Ascending aorta (tissue), 2 donors: ENCODE results near the gene SLC38A9. TPM values are rescaled to one million over a fixed set of nuclear protein-coding genes. Genes with fewer than 3 reads are reported as not detected.

Experiments
- DNase-seq, 2 donors: peaks; one replicate each; pipeline ENCODE4 v3.0.0-alpha.2; 2019; ENCODE audit warnings: low spot score in 2 of 2
- H3K27ac ChIP-seq, 2 donors: fragments of 200-600 bp; sonication (generic); one replicate each; pipeline ENCODE4 v1.5.1; 2016 to 2017; ENCODE audit warnings: mild to moderate bottlenecking in 1 of 2
- H3K27me3 ChIP-seq: fragments of 200-600 bp; sonication (generic); one replicate; pipeline ENCODE4 v1.5.1; 2017
- H3K36me3 ChIP-seq, 2 donors: fragments of 200-600 bp; sonication (generic); one replicate each; pipeline ENCODE4 v1.5.1; 2016
- H3K4me1 ChIP-seq, 2 donors: fragments of 200-600 bp; sonication (generic); one replicate each; pipeline ENCODE4 v1.5.1; 2016 to 2017; ENCODE audit warnings: mild to moderate bottlenecking in 1 of 2
- H3K4me3 ChIP-seq, 2 donors: fragments of 200-600 bp; sonication (generic); one replicate each; pipeline ENCODE4 v1.5.1; 2016 to 2017; ENCODE audit warnings: mild to moderate bottlenecking in 1 of 2
- H3K9me3 ChIP-seq, 2 donors: fragments of 200-600 bp; sonication (generic); one replicate each; pipeline ENCODE4 v1.5.1; 2016
- intact Hi-C: fragments of 100-400 bp; cut with DNase I; formaldehyde crosslinking; loops from one replicate; pipeline ENCODE4 v1.15.1; 2023
- total RNA-seq: library from RNA; depleted of rRNA; stranded (reverse); fragments of >200 nt; gene quantifications from one replicate; pipeline ENCODE4 v1.1.0, GENCODE V29; 2016
- TF ChIP-seq, protein P1 (sequence below), 3 experiments: fragments of 200-600 bp in 2 of 3; fragments of 450-650 bp in 1 of 3; sonication (generic) in 2 of 3; IDR thresholded peaks; one replicate each; pipeline ENCODE4 v1.5.1; 2016 to 2019; ENCODE audit warnings: antibody characterized with exemption in 3 of 3, mild to moderate bottlenecking in 1 of 3, moderate library complexity in 1 of 3

Gene SLC38A9
- total RNA-seq, 1 donor from 2014 or later = 1.8 TPM

DNA sequence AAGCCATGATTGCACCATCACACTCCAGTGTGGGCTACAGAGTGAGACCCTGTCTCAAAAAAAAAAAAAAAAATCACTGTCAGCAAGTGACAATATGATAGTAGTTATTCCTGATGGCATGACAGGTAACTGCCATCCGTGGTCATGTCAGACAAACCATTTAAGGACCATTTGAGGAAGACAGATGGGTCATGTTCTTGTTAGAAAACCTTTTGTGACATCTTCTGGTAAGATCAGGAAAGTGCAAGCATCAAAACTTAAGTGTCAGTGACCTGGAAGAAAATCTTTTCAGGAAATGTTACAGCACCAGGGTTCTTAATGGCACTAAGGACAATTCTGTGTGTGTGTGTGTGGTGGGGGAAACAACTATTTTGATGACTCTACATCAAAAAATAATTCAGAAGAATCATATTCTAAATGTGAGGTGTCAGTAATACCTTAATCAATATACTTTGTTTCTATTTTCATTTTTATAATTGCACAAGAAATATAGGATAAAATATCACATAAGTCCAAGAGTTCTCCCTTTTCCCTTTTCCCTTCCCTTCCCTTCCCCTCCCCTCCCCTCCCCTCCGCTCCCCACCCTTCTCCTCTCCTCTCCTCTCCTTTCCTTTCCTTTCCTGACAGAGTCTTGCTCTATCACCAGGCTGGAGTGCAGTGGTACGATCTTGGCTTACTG, 17.8 kb downstream of the SLC38A9 start:
- H3K36me3 ChIP-seq = peaks cover 0 to 3% of the 10 kb centered on the region in 2 donors
- DNase-seq = no peak
- TF ChIP-seq, protein P1, sequence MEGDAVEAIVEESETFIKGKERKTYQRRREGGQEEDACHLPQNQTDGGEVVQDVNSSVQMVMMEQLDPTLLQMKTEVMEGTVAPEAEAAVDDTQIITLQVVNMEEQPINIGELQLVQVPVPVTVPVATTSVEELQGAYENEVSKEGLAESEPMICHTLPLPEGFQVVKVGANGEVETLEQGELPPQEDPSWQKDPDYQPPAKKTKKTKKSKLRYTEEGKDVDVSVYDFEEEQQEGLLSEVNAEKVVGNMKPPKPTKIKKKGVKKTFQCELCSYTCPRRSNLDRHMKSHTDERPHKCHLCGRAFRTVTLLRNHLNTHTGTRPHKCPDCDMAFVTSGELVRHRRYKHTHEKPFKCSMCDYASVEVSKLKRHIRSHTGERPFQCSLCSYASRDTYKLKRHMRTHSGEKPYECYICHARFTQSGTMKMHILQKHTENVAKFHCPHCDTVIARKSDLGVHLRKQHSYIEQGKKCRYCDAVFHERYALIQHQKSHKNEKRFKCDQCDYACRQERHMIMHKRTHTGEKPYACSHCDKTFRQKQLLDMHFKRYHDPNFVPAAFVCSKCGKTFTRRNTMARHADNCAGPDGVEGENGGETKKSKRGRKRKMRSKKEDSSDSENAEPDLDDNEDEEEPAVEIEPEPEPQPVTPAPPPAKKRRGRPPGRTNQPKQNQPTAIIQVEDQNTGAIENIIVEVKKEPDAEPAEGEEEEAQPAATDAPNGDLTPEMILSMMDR (IDR thresholded peaks at IDR 0.05) = peak in 2 of 3 experiments; percentile 38 to 48
- H3K27ac ChIP-seq = no peak overlapping the region
- no peaks in the 10 kb centered on the region for H3K27me3 ChIP-seq
- H3K4me1 ChIP-seq = peaks cover 6 to 8% of the 10 kb centered on the region in 2 donors
- H3K9me3 ChIP-seq = no peaks in the 10 kb centered on the region
- no peak overlapping the region for H3K4me3 ChIP-seq
- intact Hi-C loops = loop anchor here (5.0 kb wide), 3 partner anchors 267 to 522 kb away; partner anchors contain the start of gene CDC20B

DNA sequence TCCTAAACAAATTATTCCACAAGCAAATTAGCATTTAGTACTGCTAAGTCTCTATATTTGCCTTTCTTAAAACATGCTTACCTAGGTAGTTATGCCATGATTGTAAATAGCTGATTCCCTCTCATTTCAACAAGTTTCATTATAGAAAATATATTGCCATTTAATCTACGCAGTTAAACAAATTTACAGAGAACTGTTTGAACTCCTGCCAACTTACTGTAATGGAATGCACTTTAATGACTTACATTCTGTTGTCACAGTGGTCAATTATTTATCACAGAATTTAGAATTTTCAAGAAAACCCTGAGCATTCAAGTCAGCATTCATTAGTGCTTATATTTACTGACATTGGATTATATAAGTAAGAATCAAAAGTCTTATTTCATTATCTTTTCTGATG, 19.6 kb downstream of the SLC38A9 start:
- TF ChIP-seq, protein P1 (IDR thresholded peaks at IDR 0.05) = no peak
- Histone ChIP-seq H3K9me3 (no peaks in the 10 kb centered on the region), H3K27ac (no peak overlapping the region)

DNA sequence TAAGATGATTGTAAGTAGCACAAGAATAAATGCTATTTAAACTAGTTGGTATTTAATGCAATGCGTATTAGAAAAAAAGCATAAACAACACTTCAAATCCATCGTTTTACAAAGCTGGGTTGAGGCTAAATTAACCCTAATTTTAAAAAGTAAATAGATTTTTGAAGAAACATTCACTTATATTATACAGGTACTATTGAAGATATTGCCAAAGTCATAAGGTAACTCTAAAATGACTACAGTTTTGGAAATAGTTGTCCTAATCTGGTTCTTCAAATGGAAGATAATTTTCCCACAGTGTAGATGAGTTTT, 20.1 kb downstream of the SLC38A9 start:
- Histone ChIP-seq H3K4me1 (peaks cover 6 to 8% of the 10 kb centered on the region in 2 donors), H3K27me3 (no peaks in the 10 kb centered on the region), H3K4me3 (no peak overlapping the region), H3K36me3 (peaks cover 0 to under 1% of the 10 kb centered on the region in 2 donors), H3K27ac (no peak overlapping the region), H3K9me3 (no peaks in the 10 kb centered on the region)
- intact Hi-C loops = loop anchor here (2.0 to 5.0 kb wide), 4 partner anchors 265 to 520 kb away; partner anchors contain the start of gene CDC20B
- no peak for DNase-seq
- TF ChIP-seq, protein P1 (IDR thresholded peaks at IDR 0.05) = no peak

More for the DNA sequence above, 19.6 kb downstream of the SLC38A9 start:
- no peaks in the 10 kb centered on the region for H3K27me3 ChIP-seq
- H3K36me3 ChIP-seq = peaks cover 0 to 3% of the 10 kb centered on the region in 2 donors
- DNase-seq = no peak
- intact Hi-C loops = loop anchor here (2.0 to 5.0 kb wide), 4 partner anchors 265 to 520 kb away; partner anchors contain the start of gene CDC20B
- H3K4me3 ChIP-seq = no peak overlapping the region
- H3K4me1 ChIP-seq = peaks cover 6 to 8% of the 10 kb centered on the region in 2 donors

DNA sequence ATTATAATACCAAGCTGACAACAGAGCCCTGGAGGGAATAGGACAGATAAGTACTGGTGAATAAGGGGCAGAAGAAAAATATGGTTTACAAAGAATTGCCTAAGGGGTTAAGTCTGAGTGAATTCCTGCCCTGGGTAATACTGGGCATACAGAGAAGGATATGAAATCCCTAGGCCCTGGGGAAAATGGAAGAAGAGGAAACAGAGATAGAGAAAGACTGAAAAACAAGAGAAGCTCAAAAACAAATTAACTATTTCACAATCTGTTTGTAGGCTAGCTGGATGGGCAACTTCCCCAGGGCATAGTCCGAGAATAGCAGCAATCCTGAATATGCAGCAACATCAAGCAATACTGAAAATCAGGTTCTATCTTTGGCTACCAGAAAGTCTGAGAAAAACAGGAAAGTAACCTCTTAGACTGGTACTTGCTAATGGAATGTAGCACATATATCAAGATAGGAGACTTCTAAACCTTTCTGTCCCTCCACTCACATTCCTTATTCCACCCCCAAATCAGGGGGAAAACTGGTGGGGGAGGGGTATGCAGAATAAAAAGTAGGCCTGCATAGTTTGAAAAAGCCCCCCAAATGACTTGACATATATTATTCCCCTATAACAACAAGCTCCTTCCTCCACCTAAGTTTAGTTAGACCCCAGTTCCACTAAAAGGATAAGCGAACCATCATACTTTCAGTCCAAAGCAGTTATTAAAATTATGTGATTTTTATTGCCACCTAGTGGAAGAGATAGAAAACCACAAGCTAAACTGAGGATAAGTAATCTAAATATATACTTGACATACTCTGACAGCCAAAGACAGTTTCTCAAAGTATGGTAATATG, 20.6 kb downstream of the SLC38A9 start:
- H3K9me3 ChIP-seq = no peaks in the 10 kb centered on the region
- H3K27ac ChIP-seq = peak overlapping the region; percentile 40 to 46
- DNase-seq = no peak
- TF ChIP-seq, protein P1 (IDR thresholded peaks at IDR 0.05) = peak; percentile 59 to 69 (median 68)
- intact Hi-C loops = loop anchor here (1.0 to 5.0 kb wide), 7 partner anchors 26 to 519 kb away; partner anchors contain the start of genes CDC20B and PLPP1
- peak overlapping the region; percentile 17 to 56 for H3K4me3 ChIP-seq
- peaks cover 6 to 8% of the 10 kb centered on the region in 2 donors for H3K4me1 ChIP-seq
- no peaks in the 10 kb centered on the region for H3K27me3 ChIP-seq
- H3K36me3 ChIP-seq = no peaks in the 10 kb centered on the region

DNA sequence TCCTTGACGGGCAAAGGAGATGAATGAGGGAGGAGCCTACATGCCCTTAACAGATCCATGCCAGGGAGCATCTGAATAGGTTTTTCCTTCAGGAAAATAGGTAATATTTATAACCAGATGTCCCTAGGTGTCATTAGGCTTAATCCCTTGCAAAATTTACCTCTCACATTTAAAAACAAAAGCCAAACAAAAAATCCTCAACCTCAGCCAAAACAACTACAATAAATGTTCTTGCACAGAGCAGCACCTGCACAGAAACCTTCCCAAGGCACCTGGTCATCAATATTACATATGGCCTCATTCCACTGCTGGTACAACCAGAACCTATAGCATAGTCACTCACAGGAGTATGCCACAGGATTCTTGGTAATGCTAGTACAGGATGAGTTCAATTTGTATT, 30.1 kb downstream of the SLC38A9 start:
- H3K4me3 ChIP-seq = no peak overlapping the region
- no peak for DNase-seq
- no peaks in the 10 kb centered on the region for H3K36me3 ChIP-seq
- peaks cover 0 to 3% of the 10 kb centered on the region in 2 donors for H3K4me1 ChIP-seq
- TF ChIP-seq, protein P1 (IDR thresholded peaks at IDR 0.05) = no peak
- intact Hi-C loops = no loop called here
- H3K27me3 ChIP-seq = no peaks in the 10 kb centered on the region
- no peak overlapping the region for H3K27ac ChIP-seq
- H3K9me3 ChIP-seq = no peaks in the 10 kb centered on the region
